GM19099 (cell line): ENCODE measurements around the gene RAMP2.

ENCODE experiments used
- POLR2A ChIP-seq: IDR thresholded peaks from 3 replicates; pipeline ENCODE4 v1.6.1; 2011; ENCODE audit warnings: low read depth; ENCODE audit not compliant: insufficient read length; ENCODE audit errors: extremely low read depth

Gene RAMP2

GRCh38 chr17:42782166-42783061 is 21.4 kb downstream of the RAMP2 start:
- no peak for TF ChIP-seq POLR2A

- no peak for TF ChIP-seq POLR2A
Observed at GRCh38 chr17:42783062-42783790, 22.2 kb downstream of the RAMP2 start.

- no peak for TF ChIP-seq POLR2A
Observed at GRCh38 chr17:42783791-42784138, 22.7 kb downstream of the RAMP2 start.

- TF ChIP-seq POLR2A: no peak
Observed at GRCh38 chr17:42784409-42784808, 23.4 kb downstream of the RAMP2 start.

- no peak for TF ChIP-seq POLR2A
Observed at GRCh38 chr17:42784811-42785592, 24.0 kb downstream of the RAMP2 start.

GRCh38 chr17:42787266-42787665 is 26.2 kb downstream of the RAMP2 start:
- no peak for TF ChIP-seq POLR2A

- TF ChIP-seq POLR2A: no peak
Observed at GRCh38 chr17:42791948-42792347, 30.9 kb downstream of the RAMP2 start.

- TF ChIP-seq POLR2A: no peak
Observed at GRCh38 chr17:42792545-42792944, 31.5 kb downstream of the RAMP2 start.

- TF ChIP-seq POLR2A: no peak
Observed at GRCh38 chr17:42795061-42795460, 34.0 kb downstream of the RAMP2 start.

- no peak for TF ChIP-seq POLR2A
Observed at GRCh38 chr17:42795465-42795864, 34.4 kb downstream of the RAMP2 start.

- no peak for TF ChIP-seq POLR2A
Observed at GRCh38 chr17:42796066-42796758, 35.2 kb downstream of the RAMP2 start.

- TF ChIP-seq POLR2A: no peak
Observed at GRCh38 chr17:42797067-42798007, 36.3 kb downstream of the RAMP2 start.

- no peak for TF ChIP-seq POLR2A
Observed at GRCh38 chr17:42798011-42798382, 37.0 kb downstream of the RAMP2 start.
